CD14-positive monocyte (primary cell): ENCODE data around the gene PTGFRN. TPM values are rescaled to one million over a fixed set of nuclear protein-coding genes. Genes with fewer than 3 reads are reported as not detected.
"Not testable (repeated sequence)": the region's sequence is repeated elsewhere in the genome, so short reads cannot be mapped to it uniquely, and the experiment has no call there.

Experiments
- DNase-seq, 3 donors: peaks; one replicate each; pipeline ENCODE4 v3.0.0-alpha.2; 2011 to 2022
- H2AFZ ChIP-seq: 2 replicates; pipeline ENCODE4 v1.6.0; 2012; ENCODE audit warnings: mild to moderate bottlenecking, low read depth, low read length, inconsistent platforms; ENCODE audit not compliant: insufficient read depth, poor library complexity, severe bottlenecking
- H3K27ac ChIP-seq, 2 donors: 1 replicate in 1 of 2; 2 replicates in 1 of 2; pipeline ENCODE4 v1.5.1; 2012 to 2013; ENCODE audit warnings: low read length in 2 of 2, control low read depth in 1 of 2, inconsistent platforms in 1 of 2, low read depth in 1 of 2, mild to moderate bottlenecking in 1 of 2
- H3K27me3 ChIP-seq, 2 donors: one replicate each; pipeline versions ENCODE4 v1.6.0 to v1.6.1; 2011 to 2013; ENCODE audit warnings: low read length in 2 of 2; ENCODE audit not compliant: control insufficient read depth in 2 of 2, insufficient read depth in 2 of 2
- H3K36me3 ChIP-seq, 2 donors: replicated peaks in 1 of 2; 1 replicate in 1 of 2; 2 replicates in 1 of 2; pipeline versions ENCODE4 v1.5.1 to v1.6.1; 2012 to 2013; ENCODE audit warnings: low read length in 2 of 2, control low read depth in 1 of 2, inconsistent platforms in 1 of 2, mild to moderate bottlenecking in 1 of 2; ENCODE audit not compliant: insufficient read depth in 2 of 2, control insufficient read depth in 1 of 2
- H3K4me1 ChIP-seq, 2 donors: 1 replicate in 1 of 2; 2 replicates in 1 of 2; pipeline versions ENCODE4 v1.5.1 to v1.6.1; 2012 to 2013; ENCODE audit warnings: low read length in 2 of 2, control low read depth in 1 of 2, inconsistent platforms in 1 of 2, mild to moderate bottlenecking in 1 of 2, moderate library complexity in 1 of 2; ENCODE audit not compliant: insufficient read depth in 2 of 2, control insufficient read depth in 1 of 2
- H3K4me2 ChIP-seq: replicated peaks from 2 replicates; pipeline ENCODE3; 2012; ENCODE audit warnings: low read length, moderate library complexity, mild to moderate bottlenecking; ENCODE audit not compliant: poor library complexity, severe bottlenecking; ENCODE audit errors: extremely low read depth
- H3K4me3 ChIP-seq, 3 experiments: fragments of 200-600 bp in 1 of 3; sonication (generic) in 1 of 3; replicated peaks in 1 of 3; 1 replicate in 2 of 3; 2 replicates in 1 of 3; pipeline ENCODE4 v1.5.1; 2011 to 2013; ENCODE audit warnings: low read length in 3 of 3, mild to moderate bottlenecking in 3 of 3, control low read depth in 2 of 3, low read depth in 2 of 3, inconsistent platforms in 1 of 3, moderate library complexity in 1 of 3
- H3K79me2 ChIP-seq: 2 replicates; pipeline ENCODE4 v1.6.0; 2012; ENCODE audit warnings: mild to moderate bottlenecking, control low read depth, inconsistent platforms, low read length, moderate library complexity; ENCODE audit not compliant: insufficient read depth
- H3K9ac ChIP-seq: 2 replicates; pipeline ENCODE4 v1.6.0; 2017; ENCODE audit warnings: low read length, mild to moderate bottlenecking; ENCODE audit not compliant: insufficient read depth, poor library complexity, severe bottlenecking
- H3K9me3 ChIP-seq, 2 donors: replicated peaks in 1 of 2; 1 replicate in 1 of 2; 2 replicates in 1 of 2; pipeline versions ENCODE4 v1.5.1 to v1.6.1; 2012 to 2013; ENCODE audit warnings: low read length in 2 of 2, control low read depth in 1 of 2; ENCODE audit not compliant: control insufficient read depth in 1 of 2, insufficient read depth in 1 of 2
- H4K20me1 ChIP-seq: 2 replicates; pipeline ENCODE4 v1.6.0; 2012; ENCODE audit warnings: mild to moderate bottlenecking, low read length, control low read depth, moderate library complexity; ENCODE audit not compliant: insufficient read depth
- H3K27ac Mint-ChIP-seq, 7 donors: one replicate each; pipeline ENCODE4 v1.8.0; 2020; ENCODE audit warnings: mild to moderate bottlenecking in 7 of 7, mixed read lengths in 7 of 7, moderate library complexity in 6 of 7, inconsistent platforms in 2 of 7
- H3K27me3 Mint-ChIP-seq, 3 donors: one replicate each; pipeline ENCODE4 v1.8.0; 2021 to 2022; ENCODE audit warnings: low read depth in 3 of 3, mild to moderate bottlenecking in 3 of 3, mixed read lengths in 3 of 3, moderate library complexity in 3 of 3, inconsistent platforms in 1 of 3
- H3K36me3 Mint-ChIP-seq, 2 donors: one replicate each; pipeline ENCODE4 v1.8.0; 2020; ENCODE audit warnings: mixed read lengths in 2 of 2, inconsistent platforms in 1 of 2, mild to moderate bottlenecking in 1 of 2
- H3K4me1 Mint-ChIP-seq: one replicate; pipeline ENCODE4 v1.8.0; 2020; ENCODE audit warnings: mild to moderate bottlenecking, mixed read lengths
- H3K4me3 Mint-ChIP-seq, 2 donors: one replicate each; pipeline ENCODE4 v1.8.0; 2020; ENCODE audit warnings: mild to moderate bottlenecking in 2 of 2, mixed read lengths in 2 of 2, moderate library complexity in 1 of 2
- H3K9me3 Mint-ChIP-seq, 7 donors: one replicate each; pipeline ENCODE4 v1.8.0; 2020 to 2022; ENCODE audit warnings: mixed read lengths in 7 of 7, mild to moderate bottlenecking in 6 of 7, moderate library complexity in 6 of 7, inconsistent platforms in 2 of 7
- WGBS: methylation state at CpG from one replicate; pipeline ENCODE4 v1.1.5; 2013; ENCODE audit warnings: missing lambda C conversion rate; ENCODE audit not compliant: insufficient coverage; 5-methylcytosine and 5-hydroxymethylcytosine counted together
- intact Hi-C, 2 donors: fragments of 100-400 bp; cut with micrococcal nuclease; formaldehyde crosslinking; loops; one replicate each; pipeline versions ENCODE4 v1.15.0 to v1.15.1; 2023
- polyA plus RNA-seq, 3 donors: library from polyadenylated mRNA; depleted of rRNA in 1 of 3; unstranded in 2 of 3; stranded (reverse) in 1 of 3; fragments of 300-500 nt in 2 of 3; fragments of >200 nt in 1 of 3; fragmentation: Illumina TruSeq in 2 of 3; gene quantifications; 1 replicate in 2 of 3; 2 replicates in 1 of 3; pipeline ENCODE4 v1.2.3, GENCODE V29; 2012 to 2021
- TF ChIP-seq, protein P1 (sequence below): fragments of 200-600 bp; IDR thresholded peaks from one replicate; pipeline ENCODE4 v1.8.0; 2022; ENCODE audit warnings: antibody characterized with exemption, mild to moderate bottlenecking

PTGFRN gene
- polyA plus RNA-seq, 3 donors, result 1.5 to 2.9 (median 1.6) TPM

DNA sequence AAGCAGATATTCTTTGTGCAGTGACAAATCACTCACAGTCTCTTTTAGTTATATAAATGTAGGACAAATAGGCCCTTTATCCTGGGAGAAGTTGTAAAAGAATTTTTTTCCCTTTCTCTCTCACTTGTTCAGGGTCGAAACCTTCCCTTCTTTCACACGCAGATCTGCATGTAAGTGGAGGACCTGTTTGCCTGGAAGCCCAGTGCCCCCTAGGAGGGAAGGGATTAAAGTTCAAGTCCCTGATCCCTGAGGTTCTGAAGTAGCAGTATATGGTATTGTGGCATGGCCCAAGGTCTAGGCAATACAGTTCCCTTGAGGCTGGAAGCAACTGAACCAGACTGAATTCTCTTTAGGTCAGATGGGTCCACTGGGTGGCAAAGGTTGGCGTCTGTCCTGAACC, 48.6 kb upstream of the PTGFRN start:
- H3K9me3 ChIP-seq, result peaks cover 2 to 11% of the 10 kb centered on the region in 2 donors
- Mint-ChIP-seq H3K4me3 (no peak overlapping the region), H3K27ac (no peak overlapping the region), H3K4me1 (peaks cover 3% of the 10 kb centered on the region), H3K36me3 (no peaks in the 10 kb centered on the region), H3K27me3 (peaks cover 0 to 3% (median 1%) of the 10 kb centered on the region in 3 donors), H3K9me3 (peaks cover 0 to 2% (median 0%) of the 10 kb centered on the region in 7 donors)
- H3K9ac ChIP-seq, result no peak overlapping the region
- H3K27me3 ChIP-seq, result no peaks in the 10 kb centered on the region
- intact Hi-C loops, result no loop called here
- H3K27ac ChIP-seq, result no peak overlapping the region
- H4K20me1 ChIP-seq, result no peaks in the 10 kb centered on the region
- H3K36me3 ChIP-seq, result no peaks in the 10 kb centered on the region
- TF ChIP-seq, protein P1, sequence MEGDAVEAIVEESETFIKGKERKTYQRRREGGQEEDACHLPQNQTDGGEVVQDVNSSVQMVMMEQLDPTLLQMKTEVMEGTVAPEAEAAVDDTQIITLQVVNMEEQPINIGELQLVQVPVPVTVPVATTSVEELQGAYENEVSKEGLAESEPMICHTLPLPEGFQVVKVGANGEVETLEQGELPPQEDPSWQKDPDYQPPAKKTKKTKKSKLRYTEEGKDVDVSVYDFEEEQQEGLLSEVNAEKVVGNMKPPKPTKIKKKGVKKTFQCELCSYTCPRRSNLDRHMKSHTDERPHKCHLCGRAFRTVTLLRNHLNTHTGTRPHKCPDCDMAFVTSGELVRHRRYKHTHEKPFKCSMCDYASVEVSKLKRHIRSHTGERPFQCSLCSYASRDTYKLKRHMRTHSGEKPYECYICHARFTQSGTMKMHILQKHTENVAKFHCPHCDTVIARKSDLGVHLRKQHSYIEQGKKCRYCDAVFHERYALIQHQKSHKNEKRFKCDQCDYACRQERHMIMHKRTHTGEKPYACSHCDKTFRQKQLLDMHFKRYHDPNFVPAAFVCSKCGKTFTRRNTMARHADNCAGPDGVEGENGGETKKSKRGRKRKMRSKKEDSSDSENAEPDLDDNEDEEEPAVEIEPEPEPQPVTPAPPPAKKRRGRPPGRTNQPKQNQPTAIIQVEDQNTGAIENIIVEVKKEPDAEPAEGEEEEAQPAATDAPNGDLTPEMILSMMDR, result no peak
- no peak for DNase-seq
- H2AFZ ChIP-seq, result no peak overlapping the region
- 100% methylated on average over 1 of the region's 3 CpGs for WGBS
- H3K4me2 ChIP-seq, result no peak overlapping the region
- H3K4me1 ChIP-seq, result no peaks in the 10 kb centered on the region
- H3K79me2 ChIP-seq, result no peaks in the 10 kb centered on the region
- no peak overlapping the region for H3K4me3 ChIP-seq

DNA sequence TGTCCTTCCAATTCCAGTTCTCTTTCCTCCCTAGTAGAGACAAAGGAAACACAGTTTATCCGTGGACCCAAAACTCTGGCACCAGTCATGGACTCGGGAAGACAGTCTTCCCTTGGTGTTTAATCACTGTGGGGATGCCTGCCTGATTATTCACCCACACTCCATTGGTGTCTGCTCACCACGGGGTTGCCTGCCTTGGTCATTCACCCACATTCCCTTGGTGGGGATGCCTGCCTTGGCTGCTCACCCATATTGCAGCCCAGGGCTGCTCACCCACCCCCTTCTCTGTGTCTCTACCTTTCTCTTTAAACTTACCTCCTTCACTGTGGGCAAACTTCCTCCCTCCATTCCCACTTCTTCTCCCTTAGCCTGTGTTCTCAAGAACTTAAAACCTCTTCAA, 46.7 kb upstream of the PTGFRN start:
- H3K27ac ChIP-seq, H3K27ac Mint-ChIP-seq, H4K20me1 ChIP-seq, H2AFZ ChIP-seq, H3K9me3 Mint-ChIP-seq, H3K4me3 Mint-ChIP-seq, H3K4me3 ChIP-seq, intact Hi-C loops, H3K9ac ChIP-seq, H3K27me3 Mint-ChIP-seq, H3K79me2 ChIP-seq, H3K4me1 ChIP-seq, H3K36me3 ChIP-seq, DNase-seq, H3K4me2 ChIP-seq, H3K27me3 ChIP-seq, H3K4me1 Mint-ChIP-seq, H3K36me3 Mint-ChIP-seq: not testable (repeated sequence)
- peaks cover 12 to 24% of the 10 kb centered on the region in 2 donors for H3K9me3 ChIP-seq
- 100% methylated on average over 3 of the region's 3 CpGs for WGBS

DNA sequence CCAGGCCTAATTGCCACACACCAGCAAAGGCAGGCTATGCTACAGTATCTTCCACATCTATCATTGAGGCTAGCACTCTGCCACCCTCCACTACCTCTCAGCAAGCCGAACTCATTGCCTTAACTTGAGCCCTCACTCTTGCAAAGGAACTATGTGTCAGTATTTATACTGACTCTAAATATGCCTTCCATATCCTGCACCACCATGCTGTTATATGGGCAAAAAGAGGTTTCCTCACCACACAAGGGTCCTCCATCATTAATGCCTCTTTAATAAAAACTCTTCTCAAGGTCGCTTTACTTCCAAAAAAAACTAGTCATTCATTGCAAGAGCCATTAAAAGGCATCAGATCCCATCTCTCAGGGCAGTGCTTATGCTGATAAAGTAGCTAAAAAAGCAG, 43.2 kb upstream of the PTGFRN start:
- H3K4me3 Mint-ChIP-seq, H3K27me3 Mint-ChIP-seq, H3K4me1 ChIP-seq, H3K4me2 ChIP-seq, intact Hi-C loops, H3K4me1 Mint-ChIP-seq, H3K9me3 Mint-ChIP-seq, H2AFZ ChIP-seq, H4K20me1 ChIP-seq, H3K9ac ChIP-seq, H3K36me3 ChIP-seq, H3K27ac Mint-ChIP-seq, H3K27me3 ChIP-seq, DNase-seq, H3K79me2 ChIP-seq, H3K4me3 ChIP-seq, H3K36me3 Mint-ChIP-seq, H3K27ac ChIP-seq: not testable (repeated sequence)
- WGBS, result 100% methylated on average over 2 of the region's 2 CpGs
- H3K9me3 ChIP-seq, result peaks cover 12 to 26% of the 10 kb centered on the region in 2 donors
